GM21360 (cell line): ENCODE data around the gene ZRSR2.
"Not testable (repeated sequence)": the region's sequence is repeated elsewhere in the genome, so short reads cannot be mapped to it uniquely, and the experiment has no call there.

Experiments
- ATAC-seq: cut with Tn5 transposase; IDR thresholded peaks from one replicate; pipeline ENCODE4 v1.9.1; 2021; ENCODE audit warnings: mild to moderate bottlenecking, moderate library complexity; ENCODE audit not compliant: unreplicated experiment

The ZRSR2 gene

GRCh38 chrX:15790769-15791290 lies 546 bp downstream of the ZRSR2 start:
- ATAC-seq: no peak

GRCh38 chrX:15797707-15798106 lies 7.4 kb downstream of the ZRSR2 start:
- no peak for ATAC-seq

- no peak for ATAC-seq
Measured at GRCh38 chrX:15804563-15804962, 14.3 kb downstream of the ZRSR2 start.

GRCh38 chrX:15808254-15808653 lies 18.0 kb downstream of the ZRSR2 start:
- no peak for ATAC-seq

- ATAC-seq: no peak
Measured at GRCh38 chrX:15812192-15812938, 22.1 kb downstream of the ZRSR2 start.

DNA sequence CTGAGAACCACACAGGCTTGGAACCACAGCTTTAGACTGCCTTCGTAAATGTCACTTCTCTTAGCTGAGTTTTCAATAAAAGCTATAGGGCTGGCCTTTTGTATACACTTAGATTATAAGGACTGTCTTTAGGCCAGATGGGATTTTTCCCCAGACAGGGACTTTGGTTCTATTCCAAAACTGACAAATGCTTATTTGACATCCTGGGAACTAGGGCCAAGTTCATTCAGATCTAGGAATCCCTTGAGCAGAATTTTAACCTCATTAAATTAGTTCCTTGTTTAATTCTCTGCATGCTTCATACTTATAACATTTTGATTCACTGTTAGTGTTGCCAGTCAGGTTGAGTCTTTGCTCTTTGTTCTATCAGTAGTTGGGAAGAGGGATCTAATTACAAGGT lies 23.1 kb downstream of the ZRSR2 start:
- no peak for ATAC-seq

GRCh38 chrX:15814771-15815365 lies 24.6 kb downstream of the ZRSR2 start:
- ATAC-seq: no peak

GRCh38 chrX:15815779-15816437 lies 25.6 kb downstream of the ZRSR2 start:
- peak; percentile 96 for ATAC-seq

DNA sequence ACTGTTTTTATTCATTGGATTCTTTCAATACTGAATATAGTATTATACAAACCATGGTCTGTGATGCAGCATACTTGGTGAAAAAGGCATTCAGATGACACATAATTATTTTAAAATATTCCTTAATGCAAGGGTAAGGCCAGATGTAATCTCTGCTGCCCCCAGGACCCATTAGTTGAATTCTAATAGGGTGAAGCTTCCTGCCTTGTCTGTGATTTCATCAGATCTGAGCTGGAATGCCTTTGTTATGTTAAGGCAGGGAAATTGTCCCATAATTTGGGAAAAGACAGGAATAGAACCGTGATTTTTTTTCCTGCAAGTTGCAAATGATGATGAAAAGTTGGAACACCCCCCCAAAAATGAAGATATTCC lies 26.1 kb downstream of the ZRSR2 start:
- no peak for ATAC-seq

- no peak for ATAC-seq
Measured at GRCh38 chrX:15816886-15817285, 26.6 kb downstream of the ZRSR2 start.

GRCh38 chrX:15820106-15821073 lies 30.1 kb downstream of the ZRSR2 start:
- no peak for ATAC-seq

GRCh38 chrX:15822922-15823321 lies 32.6 kb downstream of the ZRSR2 start:
- no peak for ATAC-seq

DNA sequence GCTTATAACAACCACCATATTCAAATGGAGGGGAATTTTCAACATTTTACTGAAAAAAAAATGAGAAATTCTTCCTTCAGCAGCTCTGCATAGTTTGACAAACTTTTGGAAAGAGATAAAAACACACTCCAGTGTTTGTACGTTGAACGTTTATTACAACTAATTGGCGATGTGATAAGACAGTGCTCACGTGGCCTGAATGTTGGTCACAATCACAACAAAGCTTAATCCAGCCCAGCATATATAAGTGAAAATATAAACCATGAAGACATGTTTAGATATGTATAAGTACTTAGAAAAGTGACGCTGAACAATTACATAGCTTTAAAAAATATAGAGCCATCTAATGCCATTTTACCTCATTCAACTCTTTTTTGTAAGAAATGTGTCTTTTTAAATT lies 35.7 kb downstream of the ZRSR2 start:
- ATAC-seq: no peak

DNA sequence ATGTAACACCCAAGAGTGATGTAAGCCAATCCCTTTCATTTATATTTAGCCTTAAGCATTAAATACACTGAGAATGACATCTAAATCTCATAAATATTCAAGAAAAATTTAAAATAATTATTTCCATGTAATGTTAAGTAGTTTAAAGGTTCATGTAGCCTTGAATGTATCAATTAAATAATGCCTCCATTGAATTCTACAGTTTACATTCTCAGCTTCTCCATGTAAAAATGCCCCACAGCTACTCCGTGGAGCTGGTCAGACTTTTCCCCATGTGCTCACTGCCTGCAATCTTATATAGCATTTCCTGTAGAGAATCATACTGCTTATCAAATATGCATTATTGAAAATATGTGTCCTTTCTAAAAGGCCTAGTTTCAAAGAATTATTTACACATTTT lies 38.9 kb downstream of the ZRSR2 start:
- no peak for ATAC-seq

DNA sequence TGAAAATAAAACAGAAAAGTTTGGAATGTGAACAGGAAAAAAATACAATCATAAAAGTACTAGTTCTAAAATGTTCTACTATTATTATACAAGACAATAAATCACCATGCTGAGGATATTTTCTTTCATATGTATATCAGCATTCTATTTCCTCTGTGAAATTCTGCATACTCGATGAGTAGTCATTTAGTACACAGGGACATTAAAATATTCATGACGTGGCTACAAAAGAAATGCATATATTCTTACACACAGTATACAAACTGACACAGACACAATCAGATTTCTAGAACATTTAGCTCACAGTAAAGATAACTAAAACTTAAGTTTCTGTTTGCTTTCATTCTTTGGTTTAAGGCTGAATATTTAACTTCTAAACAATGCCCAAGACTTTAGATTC lies 41.1 kb downstream of the ZRSR2 start:
- not testable (repeated sequence) for ATAC-seq

DNA sequence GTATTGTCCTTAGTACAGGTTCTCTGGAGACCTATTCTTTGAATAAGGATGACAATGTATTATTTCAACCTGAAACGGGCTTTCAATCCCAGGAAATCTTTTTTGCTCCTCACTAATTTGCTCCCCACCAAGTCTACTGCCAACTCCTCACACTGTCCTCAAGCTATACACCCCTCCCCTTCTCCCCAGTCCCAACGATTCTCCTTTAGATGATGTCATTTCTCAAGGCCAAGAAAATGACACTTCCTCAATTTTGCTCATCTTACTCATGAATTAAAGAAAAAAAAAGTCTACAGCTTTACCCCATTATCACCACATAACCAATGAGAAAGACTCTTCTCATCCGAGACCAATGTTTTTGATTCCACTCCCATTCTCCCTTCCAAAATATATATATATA lies 43.8 kb downstream of the ZRSR2 start:
- no peak for ATAC-seq

GRCh38 chrX:15834827-15835595 lies 44.7 kb downstream of the ZRSR2 start:
- ATAC-seq: no peak

DNA sequence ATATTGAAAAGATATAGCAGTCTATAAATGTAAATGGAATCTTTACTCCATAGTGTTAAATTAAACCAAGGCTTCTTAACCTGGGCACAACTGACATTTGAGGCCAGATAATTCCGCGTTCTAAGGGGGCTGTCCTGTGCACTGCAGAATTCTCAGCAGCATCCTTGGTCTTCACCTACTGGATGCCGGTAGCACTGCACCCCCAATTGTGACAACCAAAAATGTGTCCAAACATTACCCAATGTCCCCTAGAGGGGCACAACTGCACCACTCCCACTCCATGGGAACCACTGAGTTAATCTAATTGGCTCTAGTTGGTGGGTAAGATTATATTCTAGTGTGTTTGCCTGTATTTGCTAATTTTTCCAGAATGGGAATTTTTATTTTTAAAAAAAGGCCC lies 47.7 kb downstream of the ZRSR2 start:
- ATAC-seq: no peak

GRCh38 chrX:15841853-15842516 lies 51.7 kb downstream of the ZRSR2 start:
- no peak for ATAC-seq

DNA sequence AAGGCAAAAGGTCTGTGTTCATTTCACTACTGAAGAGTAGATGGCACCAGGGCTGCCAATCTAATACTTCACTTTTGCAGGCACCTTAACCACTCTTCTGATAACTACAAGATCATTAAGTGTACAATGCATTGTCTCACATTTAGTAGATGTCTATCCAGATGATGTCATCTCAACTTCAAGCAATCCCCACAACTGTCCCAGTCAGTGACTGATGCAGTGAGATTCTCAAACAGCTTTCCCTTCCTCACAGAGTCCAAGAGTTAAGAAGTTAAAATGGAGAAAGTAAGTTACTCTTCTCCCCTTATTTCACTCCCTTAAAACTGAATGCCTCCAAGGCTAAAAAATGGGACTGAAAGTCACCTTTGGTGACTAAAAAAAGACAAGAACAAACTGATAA lies 53.7 kb downstream of the ZRSR2 start:
- ATAC-seq: no peak
